GM19099 (cell line): ENCODE measurements around the gene APOL1.

Experiments
- POLR2A ChIP-seq: IDR thresholded peaks from 3 replicates; pipeline ENCODE4 v1.6.1; 2011; ENCODE audit warnings: low read depth; ENCODE audit not compliant: insufficient read length; ENCODE audit errors: extremely low read depth

The APOL1 gene, protein sequence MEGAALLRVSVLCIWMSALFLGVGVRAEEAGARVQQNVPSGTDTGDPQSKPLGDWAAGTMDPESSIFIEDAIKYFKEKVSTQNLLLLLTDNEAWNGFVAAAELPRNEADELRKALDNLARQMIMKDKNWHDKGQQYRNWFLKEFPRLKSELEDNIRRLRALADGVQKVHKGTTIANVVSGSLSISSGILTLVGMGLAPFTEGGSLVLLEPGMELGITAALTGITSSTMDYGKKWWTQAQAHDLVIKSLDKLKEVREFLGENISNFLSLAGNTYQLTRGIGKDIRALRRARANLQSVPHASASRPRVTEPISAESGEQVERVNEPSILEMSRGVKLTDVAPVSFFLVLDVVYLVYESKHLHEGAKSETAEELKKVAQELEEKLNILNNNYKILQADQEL

DNA sequence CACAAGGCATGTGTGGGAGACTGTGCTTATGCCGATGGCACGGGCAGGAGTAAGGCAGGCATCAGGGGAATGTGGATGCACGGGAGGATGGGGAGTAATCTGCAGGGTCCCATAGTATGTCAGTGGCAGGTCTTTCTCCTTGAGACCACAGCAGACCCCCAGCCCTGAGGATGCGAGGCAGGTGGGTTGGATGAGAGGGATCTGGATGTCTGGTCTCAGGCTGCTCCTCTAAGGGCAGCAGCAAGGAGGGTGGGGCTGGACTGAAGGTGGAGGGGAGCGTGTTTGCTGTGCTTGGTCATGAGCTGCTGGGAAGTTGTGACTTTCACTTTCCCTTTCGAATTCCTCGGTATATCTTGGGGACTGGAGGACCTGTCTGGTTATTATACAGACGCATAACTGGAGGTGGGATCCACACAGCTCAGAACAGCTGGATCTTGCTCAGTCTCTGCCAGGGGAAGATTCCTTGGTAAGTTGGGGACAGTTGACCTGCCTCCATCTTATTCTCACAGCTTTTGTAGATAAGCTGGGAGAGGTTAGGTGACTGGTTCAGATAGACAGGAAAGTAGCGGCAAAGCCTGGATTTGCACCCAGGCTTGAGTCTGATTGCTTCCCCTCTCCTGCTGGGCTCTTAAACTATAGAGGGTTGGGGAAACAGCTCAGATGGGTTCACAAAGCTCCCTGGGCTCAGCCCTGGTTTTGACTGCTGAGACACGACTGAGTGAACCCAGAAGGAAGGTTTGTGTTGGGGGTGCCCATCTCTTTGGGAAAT lies at the start of gene APOL1:
Gene APOL1 (plus strand): TSS at position 380 of the 769 bp plus-strand sequence. CDS start 1,823 bp downstream, outside the sequence.
- TF ChIP-seq POLR2A, result peak; percentile 70

DNA sequence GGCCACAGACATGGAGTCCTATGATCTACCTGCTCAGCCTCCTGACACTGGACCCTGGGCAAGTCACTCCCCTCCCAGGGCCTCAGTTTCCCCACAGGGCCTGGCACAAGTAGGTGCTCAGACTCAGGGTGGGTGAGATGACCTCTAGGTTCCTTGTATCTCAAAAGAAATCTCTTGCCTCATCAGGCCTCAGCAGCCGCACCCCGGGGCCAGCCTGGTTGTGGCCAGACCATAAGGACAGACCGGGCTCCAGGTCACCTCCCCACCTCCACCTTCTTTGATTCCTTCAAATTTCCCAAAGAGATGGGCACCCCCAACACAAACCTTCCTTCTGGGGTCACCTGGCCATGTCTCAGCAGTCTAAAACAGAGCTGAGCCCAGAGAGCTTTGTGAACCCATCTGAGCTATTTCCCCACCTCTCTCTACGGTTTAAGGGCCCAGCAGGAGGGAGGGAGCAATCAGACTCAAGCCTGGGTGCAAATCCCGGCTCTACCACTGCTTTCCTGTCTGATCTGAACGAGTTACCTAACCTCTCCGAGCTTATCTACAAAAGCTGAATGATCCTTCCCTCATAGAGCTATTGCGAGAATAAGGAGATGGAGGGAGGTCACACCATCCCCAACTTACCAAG lies 48.8 kb upstream of the APOL1 start:
- TF ChIP-seq POLR2A, result no peak

DNA sequence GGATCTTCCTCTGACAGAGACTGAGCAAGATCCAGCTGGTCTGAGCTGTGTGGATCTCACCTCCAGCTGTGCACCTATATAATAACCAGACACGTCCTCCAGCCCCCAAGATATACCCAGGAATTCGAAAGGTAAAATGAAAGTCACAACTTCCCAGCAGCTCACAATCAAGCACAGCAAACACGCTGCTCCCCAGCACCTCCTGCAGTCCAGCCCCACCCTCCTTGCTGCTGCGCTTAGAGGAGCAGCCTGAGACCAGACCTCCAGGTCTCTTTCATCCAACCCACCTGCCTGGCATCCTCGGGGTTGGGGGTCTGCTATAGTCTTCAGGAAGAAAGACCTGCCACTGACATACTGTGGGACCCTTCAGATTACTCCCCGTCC lies 48.3 kb upstream of the APOL1 start:
- no peak for TF ChIP-seq POLR2A

DNA sequence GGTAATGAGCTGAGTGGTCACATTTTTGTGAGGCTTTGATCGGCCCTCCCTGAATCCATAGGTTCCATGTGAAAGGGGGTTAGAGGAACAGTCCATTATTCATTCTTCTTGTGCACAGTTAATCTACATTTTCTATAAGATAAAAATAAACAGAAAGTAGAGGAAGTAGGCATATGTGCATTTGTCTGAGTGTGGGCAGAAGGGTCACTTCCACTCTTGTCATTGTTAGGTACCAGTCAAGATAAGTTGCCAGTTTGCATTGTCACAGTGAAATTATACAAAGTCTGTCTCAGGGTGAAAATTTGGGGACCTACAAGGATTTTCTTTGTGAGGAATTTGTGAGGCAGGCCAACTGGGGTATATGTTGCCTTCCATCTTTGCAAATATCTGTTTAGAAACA lies 46.7 kb upstream of the APOL1 start:
- TF ChIP-seq POLR2A, result no peak

DNA sequence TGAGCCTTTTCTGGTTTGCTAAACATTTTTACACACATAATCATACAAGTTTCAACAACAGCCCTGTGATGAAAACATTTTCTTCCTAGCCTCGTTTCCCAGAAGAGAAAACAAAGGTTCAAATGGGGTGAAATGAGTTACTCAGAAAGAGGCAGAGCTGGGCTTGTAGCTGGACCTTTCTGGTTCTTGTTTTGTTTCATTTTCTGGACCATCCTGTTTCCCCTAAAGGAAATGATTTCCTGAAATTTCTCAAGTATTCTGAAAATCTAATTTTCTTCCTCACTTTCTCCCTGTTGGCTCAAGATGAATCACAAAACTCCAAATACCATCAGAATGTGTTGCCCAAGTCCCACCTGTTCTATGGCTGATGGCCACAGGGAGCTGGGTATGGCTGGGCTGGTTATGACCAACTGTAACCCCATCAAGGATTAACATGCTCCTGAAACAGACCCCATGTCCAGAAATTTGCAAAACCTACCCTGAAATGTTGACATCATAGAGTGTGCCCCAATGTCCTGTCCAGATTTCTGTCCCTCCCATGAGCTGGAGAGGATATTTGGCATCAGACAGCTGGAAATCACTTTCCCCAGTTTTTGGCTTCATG lies 44.7 kb upstream of the APOL1 start:
- TF ChIP-seq POLR2A, result no peak

DNA sequence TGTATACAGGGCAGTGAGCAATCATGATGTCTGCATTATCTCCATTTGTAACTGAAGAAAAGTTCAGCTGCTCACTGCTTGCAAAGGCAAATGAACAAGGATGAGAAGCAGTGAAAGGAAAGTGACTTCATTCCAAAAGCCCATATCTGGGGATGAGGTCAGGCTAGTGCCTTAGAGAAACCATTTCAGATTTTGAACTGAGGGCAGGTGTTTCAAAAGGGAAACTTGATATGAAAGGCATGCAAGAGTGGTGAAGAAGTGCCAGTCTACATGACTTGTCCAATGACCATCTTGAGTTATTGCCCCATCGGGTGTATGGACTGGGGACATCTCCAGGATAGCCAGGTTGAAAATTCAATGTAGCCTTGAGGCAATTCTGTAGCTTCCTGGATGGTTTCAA lies 44.0 kb upstream of the APOL1 start:
- no peak for TF ChIP-seq POLR2A

DNA sequence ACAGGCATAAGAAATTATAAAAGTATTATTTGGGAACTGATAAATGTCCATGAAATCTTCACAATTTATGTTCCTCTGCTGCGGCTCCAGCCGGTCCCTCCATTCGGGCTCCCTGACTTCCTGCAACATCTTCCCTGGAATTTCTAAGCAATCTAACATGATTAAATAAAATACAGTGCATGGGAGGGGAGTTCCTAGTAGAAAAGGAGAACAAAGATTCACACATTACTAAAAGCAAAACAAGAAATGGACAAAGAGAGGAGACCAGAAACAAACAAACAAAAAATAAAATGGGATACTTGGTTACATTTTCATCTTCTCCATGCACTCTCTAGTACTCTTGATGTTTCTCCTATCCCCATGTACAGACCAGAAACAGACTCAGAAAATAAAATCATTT lies 42.7 kb upstream of the APOL1 start:
- no peak for TF ChIP-seq POLR2A

DNA sequence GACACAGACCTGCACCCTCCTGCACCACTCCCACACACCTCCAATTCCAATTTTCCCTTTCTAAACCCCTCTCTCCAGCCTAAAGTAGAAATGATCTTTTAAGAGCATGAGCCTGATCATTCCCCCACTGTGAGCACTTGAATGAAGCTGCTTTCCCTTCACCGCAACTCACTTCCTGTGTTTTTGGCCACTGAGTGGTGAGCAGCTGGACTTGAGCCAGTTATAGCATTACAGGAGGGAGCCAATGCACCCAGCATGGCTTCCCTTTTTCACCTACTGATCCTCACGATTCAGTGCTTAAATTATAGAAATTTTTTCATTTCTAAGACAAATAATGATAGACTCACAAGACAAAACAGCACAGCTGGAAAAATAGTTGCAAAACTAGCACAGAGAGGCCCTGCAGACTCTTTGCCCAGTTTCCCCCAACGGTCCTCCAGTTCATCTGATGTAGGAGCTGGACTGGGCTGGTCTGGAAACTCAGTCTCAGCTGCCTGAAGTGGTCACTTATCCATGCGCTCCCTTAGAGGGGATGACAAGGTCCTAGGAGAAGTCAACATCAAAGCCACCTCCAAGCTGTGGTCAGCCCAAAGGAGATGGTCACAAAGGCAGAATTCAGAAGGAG lies 41.6 kb upstream of the APOL1 start:
- TF ChIP-seq POLR2A, result no peak

DNA sequence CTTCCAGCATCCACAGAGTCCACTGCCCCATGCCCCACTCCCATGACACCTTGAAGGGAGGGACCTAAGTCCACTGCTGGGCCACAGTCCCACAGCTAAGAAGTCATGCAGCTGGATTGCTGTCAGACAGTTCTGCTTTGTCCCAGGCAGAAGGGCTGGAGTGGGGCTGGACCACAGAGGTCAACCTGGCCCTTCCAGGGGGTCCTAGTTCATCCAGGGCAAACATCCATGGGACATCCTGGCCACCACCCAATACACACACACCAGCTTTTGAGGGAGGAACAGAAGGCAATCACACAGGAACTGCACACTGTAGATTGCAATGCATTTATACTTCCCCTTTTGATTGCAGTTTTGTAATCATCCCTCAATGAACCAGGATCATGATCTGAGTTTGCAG lies 40.0 kb upstream of the APOL1 start:
- no peak for TF ChIP-seq POLR2A

DNA sequence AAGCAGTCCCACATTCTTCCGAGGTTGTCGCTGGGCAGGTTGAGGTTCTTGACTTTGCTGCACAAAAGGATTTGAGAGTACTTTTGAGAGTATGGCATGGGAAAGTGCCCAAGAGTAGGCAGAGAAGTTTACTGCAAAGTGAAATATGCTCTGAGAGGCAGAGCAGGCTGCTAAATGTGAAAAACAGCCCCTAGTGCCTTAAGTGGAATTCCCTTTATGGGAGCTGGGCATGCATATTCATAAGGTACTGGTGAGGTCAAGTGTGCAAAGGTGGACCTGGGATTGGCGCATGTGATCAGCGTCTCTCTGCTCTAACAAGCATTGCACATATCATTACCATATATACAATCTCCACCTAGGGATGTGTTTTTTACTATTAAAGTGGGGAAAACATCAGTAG lies 39.3 kb upstream of the APOL1 start:
- no peak for TF ChIP-seq POLR2A

DNA sequence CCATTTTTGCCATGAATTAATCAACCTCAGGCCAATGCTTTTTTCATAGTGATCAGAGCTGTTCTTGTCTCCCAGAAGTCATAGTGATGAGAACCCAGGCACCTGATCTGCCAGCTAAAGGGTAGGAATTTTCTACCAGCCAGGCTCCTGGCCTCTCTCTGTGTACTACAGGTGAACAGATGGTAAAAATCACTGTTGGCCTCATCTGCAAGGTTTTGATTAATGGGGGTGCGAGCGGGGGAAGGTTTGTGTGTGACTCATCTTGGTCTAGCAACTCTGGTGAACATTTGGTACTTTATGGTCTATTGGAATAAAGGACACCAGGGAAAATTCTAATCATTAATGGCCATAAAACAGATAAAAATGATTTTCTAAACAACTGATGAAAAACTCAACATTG lies 37.0 kb upstream of the APOL1 start:
- TF ChIP-seq POLR2A, result no peak

DNA sequence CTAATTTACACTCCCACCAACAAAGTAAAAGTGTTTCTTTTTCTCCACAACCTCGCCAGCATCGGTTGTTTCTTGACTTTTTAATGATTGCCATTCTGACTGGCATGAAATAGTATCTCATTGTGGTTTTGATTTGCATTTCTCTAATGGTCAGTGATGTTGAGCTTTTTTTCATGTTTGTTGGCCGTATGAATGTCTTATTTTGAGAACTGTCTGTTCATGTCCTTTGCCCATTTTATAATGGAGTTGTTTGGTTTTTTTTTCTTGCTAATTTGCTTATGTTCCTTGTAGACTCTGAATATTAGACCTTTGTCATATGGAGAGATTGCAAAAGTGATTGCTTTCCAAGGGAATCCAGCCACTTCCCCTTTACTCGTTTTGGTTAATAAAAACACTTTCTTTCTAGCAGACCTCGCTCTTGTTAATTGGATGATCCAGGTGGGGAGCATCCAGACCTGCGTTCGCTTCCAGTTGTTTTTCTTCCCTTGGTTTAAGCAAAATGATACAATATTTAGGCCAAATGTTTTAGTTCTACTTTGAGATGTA lies 34.2 kb upstream of the APOL1 start:
- TF ChIP-seq POLR2A, result no peak

DNA sequence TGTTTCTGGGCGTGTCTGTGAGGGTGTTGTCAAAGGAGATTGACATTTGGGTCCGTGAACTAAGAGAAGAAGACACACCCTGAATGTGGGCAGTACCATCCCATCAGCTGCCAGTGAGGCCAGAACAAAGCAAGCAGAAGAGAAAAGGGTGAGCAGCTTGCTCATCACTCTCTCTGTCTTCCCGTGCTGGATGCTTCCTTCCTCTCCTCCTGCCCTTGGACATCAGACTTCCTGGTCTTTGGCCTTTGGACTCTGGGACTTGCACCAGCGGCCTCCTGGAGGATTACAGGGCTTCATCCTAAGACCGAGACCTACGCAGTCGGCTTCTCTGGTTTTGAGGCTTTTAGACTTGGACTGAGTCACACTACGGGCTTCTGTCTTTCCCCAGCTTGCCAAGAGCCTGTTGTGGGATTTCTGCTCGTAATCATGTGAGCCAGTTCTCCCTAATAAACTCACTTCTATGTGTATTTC lies 32.4 kb upstream of the APOL1 start:
- TF ChIP-seq POLR2A, result no peak

DNA sequence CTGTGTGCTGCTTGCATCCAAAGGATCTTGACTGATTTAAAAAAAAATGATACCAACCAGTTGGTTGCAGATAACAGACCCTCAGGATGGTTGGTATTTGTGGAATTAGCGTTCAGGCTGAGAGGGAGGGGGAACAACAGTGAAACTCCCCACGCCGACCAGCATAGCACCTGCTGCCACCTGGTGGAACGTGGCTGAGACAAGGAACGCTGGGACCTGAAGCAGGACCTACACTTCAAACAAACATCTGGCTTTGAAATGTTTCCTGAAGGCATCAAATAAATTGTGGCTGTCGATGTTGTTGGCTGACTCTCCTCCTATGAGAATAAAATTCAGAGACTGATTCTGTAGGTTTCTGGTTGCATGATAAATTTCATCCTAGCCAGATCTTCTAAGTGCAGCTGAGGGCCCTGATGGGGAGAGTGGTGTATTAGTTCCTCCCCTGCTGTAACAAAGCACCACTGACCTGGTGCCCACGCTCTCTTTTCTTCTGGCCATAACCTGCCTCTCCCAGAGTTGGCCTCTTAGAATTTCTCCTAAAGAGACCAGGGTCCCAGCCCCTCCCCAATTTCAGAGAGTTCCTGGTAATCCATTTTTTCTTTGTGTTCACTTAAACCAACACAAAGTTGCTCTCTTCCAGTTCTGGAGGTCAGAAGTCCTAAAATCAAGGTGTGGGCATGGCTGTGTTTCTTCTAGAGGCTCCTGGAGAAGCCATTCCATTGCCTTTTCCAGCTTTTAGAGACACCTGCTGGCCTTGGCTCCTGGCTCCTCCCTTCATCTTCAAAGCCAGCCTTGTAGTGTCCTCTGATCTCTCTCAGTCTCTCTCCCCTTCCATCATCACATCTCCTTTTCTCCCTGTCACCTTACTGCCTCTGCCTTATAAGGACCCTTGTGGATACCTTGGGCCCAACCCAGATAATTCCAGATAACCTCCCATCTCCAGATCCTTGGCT lies 30.9 kb upstream of the APOL1 start:
- TF ChIP-seq POLR2A, result no peak

DNA sequence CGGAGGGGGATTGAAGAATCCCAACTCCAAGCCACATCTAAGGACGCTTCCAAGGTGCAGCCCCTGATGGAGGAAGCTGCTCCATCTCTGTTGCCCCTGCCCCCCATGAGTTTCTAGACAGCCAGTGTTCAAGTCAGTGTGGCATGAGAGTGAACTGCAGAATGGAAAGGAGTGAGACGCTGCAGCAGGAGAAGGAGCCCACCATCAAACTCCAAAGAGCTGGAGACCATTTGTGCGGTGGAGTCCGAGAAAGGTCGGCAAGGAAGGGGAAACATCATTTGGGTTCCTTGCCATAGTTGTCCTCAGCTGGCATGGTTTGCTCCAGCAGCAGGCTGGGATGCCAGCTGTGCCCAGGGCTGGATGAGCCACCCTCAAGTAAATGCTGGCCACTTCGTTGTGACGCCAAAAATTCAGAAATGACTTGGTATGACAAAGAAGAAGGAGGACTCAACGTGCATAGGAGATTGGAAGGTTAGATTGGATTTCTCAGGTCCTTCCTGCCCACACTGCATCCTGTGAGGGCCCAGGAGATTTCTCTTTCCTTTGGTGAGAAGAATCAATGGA lies 30.0 kb upstream of the APOL1 start:
- TF ChIP-seq POLR2A, result no peak
